Measurements from ENCODE around the gene TIMM13.

- TF ChIP-seq, protein P1, sequence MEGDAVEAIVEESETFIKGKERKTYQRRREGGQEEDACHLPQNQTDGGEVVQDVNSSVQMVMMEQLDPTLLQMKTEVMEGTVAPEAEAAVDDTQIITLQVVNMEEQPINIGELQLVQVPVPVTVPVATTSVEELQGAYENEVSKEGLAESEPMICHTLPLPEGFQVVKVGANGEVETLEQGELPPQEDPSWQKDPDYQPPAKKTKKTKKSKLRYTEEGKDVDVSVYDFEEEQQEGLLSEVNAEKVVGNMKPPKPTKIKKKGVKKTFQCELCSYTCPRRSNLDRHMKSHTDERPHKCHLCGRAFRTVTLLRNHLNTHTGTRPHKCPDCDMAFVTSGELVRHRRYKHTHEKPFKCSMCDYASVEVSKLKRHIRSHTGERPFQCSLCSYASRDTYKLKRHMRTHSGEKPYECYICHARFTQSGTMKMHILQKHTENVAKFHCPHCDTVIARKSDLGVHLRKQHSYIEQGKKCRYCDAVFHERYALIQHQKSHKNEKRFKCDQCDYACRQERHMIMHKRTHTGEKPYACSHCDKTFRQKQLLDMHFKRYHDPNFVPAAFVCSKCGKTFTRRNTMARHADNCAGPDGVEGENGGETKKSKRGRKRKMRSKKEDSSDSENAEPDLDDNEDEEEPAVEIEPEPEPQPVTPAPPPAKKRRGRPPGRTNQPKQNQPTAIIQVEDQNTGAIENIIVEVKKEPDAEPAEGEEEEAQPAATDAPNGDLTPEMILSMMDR (IDR thresholded peaks at IDR 0.05 in 4 of 5, conservative IDR thresholded peaks at IDR 0.05 in 1 of 5) = no peak
- no peak for TF ChIP-seq POLR2A (IDR thresholded peaks at IDR 0.05)
These were observed 26.1 kb upstream of the TIMM13 start for GRCh38 chr19:2453431-2454025.
